Activated naive CD4-positive, alpha-beta T cell treated with anti-CD3 and anti-CD28 coated beads, Interleukin-2, amount 10 ng/mL, durations not matched to agents 5 hours and 36 hours (primary cell): ENCODE data around the gene NLRP1. TPM values are rescaled to one million over a fixed set of nuclear protein-coding genes. Genes with fewer than 3 reads are reported as not detected.

ENCODE experiments used
- total RNA-seq, 2 experiments: library from RNA; stranded (reverse); gene quantifications; one replicate each; pipeline ENCODE4 v1.2.3, GENCODE V29; 2021

The NLRP1 gene
- 100 to 1,000 TPM; 109 to 110 TPM for total RNA-seq

DNA sequence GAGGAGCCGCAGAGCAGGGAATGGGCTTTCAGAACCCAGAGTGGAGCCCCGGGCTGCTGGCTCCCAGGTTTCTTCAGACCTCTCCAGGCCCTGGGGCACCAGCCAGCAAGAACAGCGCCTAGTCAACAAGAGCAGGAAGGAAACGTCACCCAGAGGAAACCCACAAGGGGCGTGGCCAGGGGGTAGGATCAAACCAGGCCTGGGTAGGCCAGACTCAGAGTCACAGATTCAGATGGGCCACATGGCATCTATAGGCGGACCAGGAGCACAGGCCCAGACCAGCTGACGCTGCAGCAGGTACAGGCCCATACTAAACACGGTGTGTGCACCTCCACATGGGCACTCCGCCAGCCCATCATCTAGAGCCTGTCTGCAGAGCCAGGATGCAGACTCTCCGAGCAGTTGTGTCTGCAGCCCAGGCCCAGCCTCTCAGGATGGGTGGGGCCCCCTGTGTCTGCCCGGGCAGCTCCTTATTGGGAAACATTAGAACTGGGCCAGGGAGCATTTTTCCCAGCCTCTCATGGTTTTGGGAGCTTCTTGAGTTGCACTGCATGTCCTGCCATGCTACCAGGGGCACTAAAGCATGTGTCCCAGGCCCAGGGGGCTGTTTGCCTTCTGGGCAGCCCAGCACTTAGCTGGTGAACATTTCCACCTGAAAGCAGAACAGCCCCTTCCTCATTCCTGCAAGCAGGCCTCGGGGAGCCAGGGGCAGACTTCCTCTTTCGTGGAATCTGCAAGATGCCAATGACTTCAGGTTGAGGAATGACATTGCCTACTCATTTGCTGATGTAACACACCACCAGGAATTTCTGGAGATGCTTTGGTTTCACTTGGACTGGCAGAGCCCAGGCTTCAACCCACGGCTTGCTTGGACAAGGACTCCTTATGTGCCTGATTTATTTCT lies at the start of gene NLRP1:
Gene NLRP1, minus strand, starts transcription at position 127 of the 904 bp plus-strand sequence. CDS start 552 bp downstream, outside the sequence.

DNA sequence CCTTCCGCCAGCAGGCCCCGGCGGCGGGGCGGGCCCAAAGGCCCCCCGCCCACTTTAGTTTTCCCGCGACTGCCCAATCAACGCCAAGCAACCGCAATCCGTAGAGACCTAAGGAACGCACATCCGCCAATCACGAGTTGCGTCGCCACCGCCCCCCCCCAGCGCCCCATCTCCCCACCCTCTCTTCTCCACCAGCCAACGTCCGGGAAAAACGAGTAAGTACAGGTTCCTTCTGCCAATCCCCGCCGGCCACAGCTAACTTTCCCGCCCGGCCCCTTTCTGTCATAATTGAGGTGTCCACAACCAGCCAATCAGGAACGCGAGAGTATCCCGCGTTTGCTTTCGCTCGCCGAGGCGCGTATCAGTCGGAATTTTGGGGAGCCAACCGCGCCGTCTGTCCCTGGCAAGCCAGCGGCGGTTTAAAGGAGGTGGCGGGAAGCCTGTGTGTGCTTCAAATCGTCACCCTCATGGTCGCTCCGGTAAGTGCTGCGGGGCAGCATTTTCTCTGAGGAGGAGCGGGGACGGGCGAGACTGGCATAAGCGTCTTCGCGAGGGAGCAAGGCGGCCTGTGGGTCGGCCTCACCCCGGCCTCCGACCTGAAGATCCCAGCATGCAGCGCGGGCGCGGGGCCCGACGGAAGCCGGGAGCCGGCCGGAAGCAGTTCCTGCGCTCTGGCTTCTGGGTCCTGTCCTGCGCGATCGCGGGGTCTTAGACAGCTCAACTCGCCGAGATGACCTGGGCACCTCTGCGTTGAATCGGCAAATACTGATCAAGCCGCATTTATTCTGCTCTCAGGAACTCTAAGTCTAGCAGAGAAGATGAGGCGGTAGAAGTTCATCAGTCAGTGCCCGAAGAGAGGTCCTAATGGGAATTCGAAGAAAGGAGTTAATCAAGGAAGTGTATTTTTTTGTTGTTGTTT lies 97.8 kb downstream of the NLRP1 start, which contains the start of gene MIS12:
Gene MIS12, plus strand, starts transcription at position 361 of the 919 bp plus-strand sequence. CDS start 2,297 bp downstream, outside the sequence.

DNA sequence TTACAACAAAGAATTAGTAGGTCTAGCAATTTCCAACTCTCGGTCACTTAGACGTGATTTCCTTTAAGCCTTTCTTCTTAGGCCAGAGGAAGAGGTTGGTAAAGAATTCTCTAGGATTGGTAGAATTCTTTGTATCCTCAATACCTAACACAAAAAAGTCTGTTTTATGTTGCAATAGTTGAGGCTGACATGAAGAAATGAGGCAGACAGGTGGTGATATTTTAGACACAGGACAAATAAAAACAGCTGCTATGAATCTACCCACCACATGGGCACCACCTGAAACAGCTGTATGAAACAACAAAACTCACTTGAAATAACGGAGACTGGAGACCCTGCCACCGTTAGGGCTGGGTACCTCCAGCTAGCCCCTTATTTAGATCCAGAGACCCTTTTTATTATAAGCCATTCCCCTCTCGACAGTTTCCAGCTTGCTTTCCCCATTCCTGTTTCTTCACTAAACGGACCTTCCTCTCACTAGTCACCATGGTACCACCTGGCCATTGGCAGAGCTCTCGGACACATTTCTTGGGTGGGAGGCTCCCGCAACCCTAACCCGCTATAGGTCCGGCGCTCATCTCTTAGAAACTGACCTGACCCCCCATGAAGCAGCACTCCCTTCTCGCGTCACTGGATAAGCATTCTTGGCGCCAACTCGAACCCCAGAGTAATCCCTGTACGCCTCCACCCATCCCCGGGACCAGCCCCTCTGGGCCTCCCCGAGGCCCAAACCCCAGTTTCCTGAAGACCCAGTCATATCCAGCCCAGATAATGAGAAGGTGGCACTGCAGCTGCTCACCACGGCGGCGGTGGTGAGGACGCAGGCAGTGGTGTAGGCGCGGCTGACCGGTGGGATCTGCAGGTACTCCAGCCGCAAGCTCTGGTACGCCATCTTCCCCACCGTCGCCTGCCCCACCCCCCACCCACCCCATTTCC lies 98.8 kb downstream of the NLRP1 start, which contains the start of gene DERL2:
Gene DERL2, minus strand, starts transcription at position 909 of the 936 bp plus-strand sequence. Its CDS starts 17 bp downstream, at position 892.

Other genes starting within 250 kb of the NLRP1 start
- 10 to 100 TPM; 72.1 to 72.7 TPM for gene NUP88, start 164.8 kb downstream of the NLRP1 start, total RNA-seq
- 10 to 100 TPM; 47.9 to 49.9 TPM for gene RPAIN, start 164.3 kb downstream of the NLRP1 start, total RNA-seq
- 100 to 1,000 TPM; 135 to 143 TPM for gene C1QBP, start 145.4 kb downstream of the NLRP1 start, total RNA-seq
- 10 to 100 TPM; 12.7 to 13.7 TPM for gene DHX33, start 115.5 kb downstream of the NLRP1 start, total RNA-seq
- gene DERL2, start 98.3 kb downstream of the NLRP1 start, total RNA-seq: 10 to 100 TPM; 58.7 to 63.8 TPM
- 10 to 100 TPM; 28.6 to 30.5 TPM for gene MIS12, start 97.9 kb downstream of the NLRP1 start, total RNA-seq